ENCODE results near the gene MAN1C1.

Gene MAN1C1

GRCh38 chr1:25792115-25792514, 175.5 kb downstream of the MAN1C1 start:
- TF ChIP-seq CEBPB (IDR thresholded peaks at IDR 0.05): no peak
- no peak for TF ChIP-seq TAF1 (IDR thresholded peaks at IDR 0.05; ENCODE audit: low read depth)
- TF ChIP-seq, protein P1, sequence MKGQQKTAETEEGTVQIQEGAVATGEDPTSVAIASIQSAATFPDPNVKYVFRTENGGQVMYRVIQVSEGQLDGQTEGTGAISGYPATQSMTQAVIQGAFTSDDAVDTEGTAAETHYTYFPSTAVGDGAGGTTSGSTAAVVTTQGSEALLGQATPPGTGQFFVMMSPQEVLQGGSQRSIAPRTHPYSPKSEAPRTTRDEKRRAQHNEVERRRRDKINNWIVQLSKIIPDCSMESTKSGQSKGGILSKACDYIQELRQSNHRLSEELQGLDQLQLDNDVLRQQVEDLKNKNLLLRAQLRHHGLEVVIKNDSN (IDR thresholded peaks at IDR 0.05): no peak
- TF ChIP-seq EGR1 (IDR thresholded peaks at IDR 0.05): no peak
- no peak for TF ChIP-seq NFIC (IDR thresholded peaks at IDR 0.05)
- TF ChIP-seq YY1 (IDR thresholded peaks at IDR 0.05; ENCODE audit: low read depth): no peak
- TF ChIP-seq EP300 (IDR thresholded peaks at IDR 0.05; ENCODE audit: borderline replicate concordance): no peak
- TF ChIP-seq ZBTB7A (IDR thresholded peaks at IDR 0.05; ENCODE audit: low read depth): no peak
- no peak for TF ChIP-seq MAX (IDR thresholded peaks at IDR 0.05)
- no peak for TF ChIP-seq REST (IDR thresholded peaks at IDR 0.05; ENCODE audit: low read depth)
- no peak for TF ChIP-seq RAD21 (IDR thresholded peaks at IDR 0.05; ENCODE audit: low read depth)
- TF ChIP-seq FOXM1 (IDR thresholded peaks at IDR 0.05; ENCODE audit: borderline replicate concordance, low read depth): no peak

- TF ChIP-seq FOXM1 (IDR thresholded peaks at IDR 0.05; ENCODE audit: borderline replicate concordance, low read depth) (no peak), YY1 (IDR thresholded peaks at IDR 0.05; ENCODE audit: low read depth) (no peak), EP300 (IDR thresholded peaks at IDR 0.05; ENCODE audit: borderline replicate concordance) (no peak), RAD21 (IDR thresholded peaks at IDR 0.05; ENCODE audit: low read depth) (no peak), CREB1 (IDR thresholded peaks at IDR 0.05; ENCODE audit: low read depth) (no peak), CEBPB (IDR thresholded peaks at IDR 0.05) (no peak), REST (IDR thresholded peaks at IDR 0.05; ENCODE audit: low read depth) (no peak), TEAD4 (IDR thresholded peaks at IDR 0.05) (no peak), NFIC (IDR thresholded peaks at IDR 0.05) (no peak), TCF12 (IDR thresholded peaks at IDR 0.05; ENCODE audit: low read depth) (no peak), EGR1 (IDR thresholded peaks at IDR 0.05) (no peak), TAF1 (IDR thresholded peaks at IDR 0.05; ENCODE audit: low read depth) (no peak), MAX (IDR thresholded peaks at IDR 0.05) (no peak)
Measured at GRCh38 chr1:25793585-25794170, 177.1 kb downstream of the MAN1C1 start.

- TF ChIP-seq CEBPB (IDR thresholded peaks at IDR 0.05): no peak
- TF ChIP-seq TCF12 (IDR thresholded peaks at IDR 0.05; ENCODE audit: low read depth): no peak
Measured at GRCh38 chr1:25794325-25794724, 177.7 kb downstream of the MAN1C1 start.

- TF ChIP-seq FOXM1 (IDR thresholded peaks at IDR 0.05; ENCODE audit: borderline replicate concordance, low read depth) (no peak), NFIC (IDR thresholded peaks at IDR 0.05) (no peak), TAF1 (IDR thresholded peaks at IDR 0.05; ENCODE audit: low read depth) (no peak), TCF12 (IDR thresholded peaks at IDR 0.05; ENCODE audit: low read depth) (no peak), RAD21 (IDR thresholded peaks at IDR 0.05; ENCODE audit: low read depth) (no peak), EGR1 (IDR thresholded peaks at IDR 0.05) (no peak), YY1 (IDR thresholded peaks at IDR 0.05; ENCODE audit: low read depth) (no peak), CREB1 (IDR thresholded peaks at IDR 0.05; ENCODE audit: low read depth) (no peak), CEBPB (IDR thresholded peaks at IDR 0.05) (no peak), MAX (IDR thresholded peaks at IDR 0.05) (no peak)
- TF ChIP-seq, protein P1 (IDR thresholded peaks at IDR 0.05): no peak
Measured at GRCh38 chr1:25795211-25795610, 178.6 kb downstream of the MAN1C1 start.

DNA sequence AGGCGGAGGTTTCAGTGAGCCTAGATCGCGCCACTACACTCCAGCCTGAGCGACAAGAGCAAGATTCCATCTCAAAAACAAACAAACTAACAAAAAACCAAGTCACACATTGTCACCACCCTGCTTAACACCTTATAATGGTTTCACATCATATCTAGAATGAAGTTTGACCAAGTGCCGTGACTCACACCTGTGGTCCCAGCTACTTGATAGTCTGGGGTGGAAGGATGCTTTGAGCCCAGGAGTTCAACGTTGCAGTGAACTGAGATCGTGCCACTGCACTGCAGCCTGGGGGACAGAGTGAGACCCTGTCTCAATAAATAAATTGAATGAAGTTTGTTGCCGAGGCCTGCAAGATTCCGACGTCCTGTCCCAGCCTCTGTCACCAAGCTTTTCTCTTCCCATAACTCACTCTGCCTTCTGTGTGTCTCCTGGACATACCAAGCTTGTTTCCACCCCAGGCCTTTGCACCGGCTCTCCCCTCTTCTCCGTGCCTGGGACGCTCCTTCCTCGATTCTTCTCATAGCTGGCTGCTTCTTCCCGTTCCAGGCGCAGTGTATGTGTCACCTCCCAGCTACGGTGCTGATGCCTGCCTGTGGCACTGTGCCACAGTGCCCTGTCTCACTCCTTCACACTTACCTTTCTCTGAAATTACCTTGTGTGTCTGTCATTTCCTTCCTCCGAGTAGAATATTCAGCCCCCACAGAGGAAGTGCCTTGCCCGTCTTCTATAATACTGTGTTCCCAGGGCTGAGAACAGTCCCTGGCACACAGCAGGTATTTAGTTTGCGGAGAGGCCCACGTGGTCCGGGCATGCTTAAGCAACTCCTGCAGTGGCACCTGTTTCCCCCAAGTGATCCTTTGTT, 179.6 kb downstream of the MAN1C1 start:
- no peak for TF ChIP-seq YY1 (IDR thresholded peaks at IDR 0.05; ENCODE audit: low read depth)
- no peak for TF ChIP-seq MAX (IDR thresholded peaks at IDR 0.05)
- no peak for TF ChIP-seq TAF1 (IDR thresholded peaks at IDR 0.05; ENCODE audit: low read depth)
- no peak for TF ChIP-seq CEBPB (IDR thresholded peaks at IDR 0.05)
- no peak for TF ChIP-seq FOXM1 (IDR thresholded peaks at IDR 0.05; ENCODE audit: borderline replicate concordance, low read depth)
- TF ChIP-seq, protein P1 (IDR thresholded peaks at IDR 0.05): no peak
- TF ChIP-seq NFIC (IDR thresholded peaks at IDR 0.05): no peak
